Epithelial cell of proximal tubule (primary cell): Measurements from ENCODE around the gene SPATA6L. TPM values are rescaled to one million over a fixed set of nuclear protein-coding genes. Genes with fewer than 3 reads are reported as not detected.
"Not testable (repeated sequence)": the region's sequence is repeated elsewhere in the genome, so short reads cannot be mapped to it uniquely, and the experiment has no call there.

Source experiments
- DNase-seq: peaks from one replicate; pipeline ENCODE4 v3.0.0-alpha.2; 2011; ENCODE audit warnings: low read depth
- H3K4me3 ChIP-seq: 2 replicates; pipeline ENCODE4 v1.5.1; 2011; ENCODE audit warnings: low read depth, mild to moderate bottlenecking, low read length
- CTCF ChIP-seq: conservative IDR thresholded peaks from 2 replicates; pipeline ENCODE4 v1.5.1; 2012; ENCODE audit warnings: low read depth, mild to moderate bottlenecking, low read length
- total RNA-seq: library from RNA; depleted of rRNA; stranded (reverse); fragments of >200 nt; gene quantifications from 2 replicates; pipeline ENCODE4 v1.2.3, GENCODE V29; 2015

The SPATA6L gene
- total RNA-seq, 1 donor from 2014 or later, result 0.92 TPM

DNA sequence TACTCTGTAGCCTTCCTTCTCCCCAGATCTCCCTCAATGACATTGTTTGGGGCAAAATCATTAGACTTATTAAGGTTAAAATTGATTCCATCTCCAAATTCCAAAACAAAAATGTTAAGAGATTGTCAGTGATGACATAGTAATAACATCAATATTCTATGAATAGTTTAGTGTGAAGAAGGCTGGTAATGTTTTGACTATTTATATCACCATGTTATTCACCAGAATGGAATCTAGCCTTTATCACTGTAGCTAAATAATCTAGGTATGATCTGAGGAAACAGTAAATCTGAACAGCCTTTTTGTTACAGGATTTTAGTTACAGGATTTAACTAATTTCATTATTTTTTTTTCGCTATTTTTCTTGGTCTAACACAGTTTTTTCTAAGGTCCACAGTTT lies 5.1 kb downstream of the SPATA6L start:
- TF ChIP-seq CTCF, result no peak
- no peak overlapping the region for H3K4me3 ChIP-seq
- DNase-seq, result no peak

DNA sequence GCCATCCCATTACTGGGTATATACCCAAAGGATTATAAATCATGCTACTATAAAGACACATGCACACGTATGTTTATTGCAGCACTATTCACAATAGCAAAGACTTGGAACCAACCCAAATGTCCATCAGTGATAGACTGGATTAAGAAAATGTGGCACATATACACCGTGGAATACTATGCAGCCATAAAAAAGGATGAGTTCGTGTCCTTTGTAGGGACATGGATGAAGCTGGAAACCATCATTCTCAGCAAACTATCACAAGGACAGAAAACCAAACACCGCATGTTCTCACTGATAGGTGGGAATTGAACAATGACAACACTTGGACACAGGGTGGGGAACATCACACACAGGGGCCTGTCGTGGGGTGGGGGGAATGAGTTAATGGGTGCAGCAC lies 5.6 kb downstream of the SPATA6L start:
- not testable (repeated sequence) for DNase-seq, H3K4me3 ChIP-seq

DNA sequence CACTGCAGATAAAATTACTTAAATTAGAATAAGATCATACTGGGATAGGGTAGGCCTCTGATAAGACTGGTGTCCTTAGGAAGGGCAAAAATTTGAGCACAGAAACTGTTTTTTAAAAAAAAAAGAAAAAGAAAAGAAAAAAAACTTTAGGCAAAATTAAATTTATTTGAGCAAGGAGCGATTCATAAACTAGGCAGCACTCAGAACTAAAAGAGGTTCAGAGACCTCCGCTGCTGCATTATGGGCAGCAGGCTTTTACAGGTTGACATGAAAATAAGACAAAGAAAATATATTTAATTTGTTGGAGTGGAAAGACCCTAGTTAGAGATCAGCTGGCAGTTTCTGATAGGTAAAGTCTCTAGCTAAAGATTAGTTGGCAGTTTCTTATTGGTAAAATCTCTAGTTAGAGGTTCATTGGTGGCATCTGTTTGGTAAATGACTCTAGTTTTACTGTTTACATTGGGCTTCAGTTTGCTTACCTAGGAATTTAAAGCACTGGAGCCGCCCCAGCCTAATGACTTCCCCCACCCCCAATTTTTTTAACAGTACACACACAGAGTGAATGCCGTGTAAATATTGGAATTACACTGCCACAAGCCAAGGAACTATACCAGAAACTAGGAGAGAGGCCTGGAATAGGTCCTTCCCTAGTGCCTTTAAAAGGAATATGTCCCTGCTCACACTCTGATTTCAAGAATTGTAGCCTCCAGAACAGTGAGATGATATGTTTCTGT lies 8.7 kb downstream of the SPATA6L start:
- H3K4me3 ChIP-seq, result no peak overlapping the region
- no peak for TF ChIP-seq CTCF
- no peak for DNase-seq

GRCh38 chr9:4656621-4657020 lies 9.7 kb downstream of the SPATA6L start:
- no peak overlapping the region for H3K4me3 ChIP-seq
- TF ChIP-seq CTCF, result no peak
- no peak for DNase-seq

DNA sequence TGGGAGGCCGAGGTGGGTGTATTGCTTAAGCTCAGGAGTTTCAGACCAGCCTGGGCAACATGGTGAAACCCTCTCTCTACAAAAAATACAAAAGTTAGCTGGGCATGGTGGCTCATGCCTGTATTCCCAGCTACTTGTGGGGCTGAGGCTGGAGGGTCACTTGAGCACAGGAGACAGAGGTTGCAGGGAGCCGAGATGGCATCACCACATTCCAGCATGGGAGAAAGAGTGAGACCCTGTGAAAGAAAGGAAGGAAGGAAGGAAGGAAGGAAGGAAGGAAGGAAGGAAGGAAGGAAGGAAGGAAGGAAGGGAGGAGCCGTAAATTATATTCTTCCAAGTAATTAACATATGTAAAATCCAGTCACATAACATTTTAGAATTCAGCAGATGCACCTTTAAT lies 10.1 kb downstream of the SPATA6L start:
- not testable (repeated sequence) for H3K4me3 ChIP-seq, DNase-seq

GRCh38 chr9:4654538-4654937 lies 11.7 kb downstream of the SPATA6L start:
- no peak for DNase-seq
- no peak overlapping the region for H3K4me3 ChIP-seq
- TF ChIP-seq CTCF, result no peak

DNA sequence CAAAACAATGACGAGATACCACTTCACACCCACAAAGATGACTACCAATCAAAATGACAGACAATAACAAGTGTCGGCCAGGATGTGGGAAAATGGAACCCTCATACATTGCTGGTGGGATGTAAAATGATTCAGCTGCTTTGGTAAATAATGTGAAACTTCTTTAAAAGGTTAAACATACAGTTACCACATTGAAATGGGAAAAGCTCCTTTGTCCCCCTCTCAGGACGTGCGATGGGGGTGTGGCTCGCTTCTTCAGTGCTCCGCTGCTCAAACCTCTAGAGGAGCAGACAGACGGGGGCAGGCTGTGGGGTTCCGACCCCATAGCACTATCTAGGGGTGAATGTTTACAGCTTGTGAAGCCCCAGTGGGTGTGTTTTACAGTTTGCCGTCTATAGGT lies 12.2 kb downstream of the SPATA6L start:
- no peak for DNase-seq
- no peak for TF ChIP-seq CTCF
- H3K4me3 ChIP-seq, result no peak overlapping the region

- no peak for DNase-seq
- no peak overlapping the region for H3K4me3 ChIP-seq
- TF ChIP-seq CTCF, result no peak
These were observed 23.9 kb downstream of the SPATA6L start for GRCh38 chr9:4642351-4642750.
